Measurements from ENCODE around the gene SLC6A13.

The SLC6A13 gene

DNA sequence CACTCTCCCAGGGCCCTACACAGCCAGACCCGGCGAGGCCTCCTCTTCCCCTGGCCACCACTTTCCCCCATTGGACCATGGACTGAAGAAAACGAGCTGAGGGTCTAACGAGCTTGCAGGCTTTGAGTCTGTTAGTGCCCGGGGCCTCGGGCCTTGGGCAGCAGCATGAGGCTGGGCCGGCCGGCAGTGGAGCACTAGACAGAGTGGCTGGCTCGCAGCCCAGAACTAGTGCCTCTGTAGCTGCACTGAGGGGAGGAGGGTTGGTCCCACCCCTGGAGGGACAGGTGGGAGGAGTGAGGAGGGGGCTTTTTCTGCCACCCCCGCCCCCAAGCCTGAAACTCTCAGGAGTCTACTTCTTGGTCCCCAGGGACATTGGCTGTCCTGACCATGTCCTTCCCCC, 87.4 kb downstream of the SLC6A13 start:
- peak; percentile 43 for ATAC-seq
- TF ChIP-seq, protein P1, sequence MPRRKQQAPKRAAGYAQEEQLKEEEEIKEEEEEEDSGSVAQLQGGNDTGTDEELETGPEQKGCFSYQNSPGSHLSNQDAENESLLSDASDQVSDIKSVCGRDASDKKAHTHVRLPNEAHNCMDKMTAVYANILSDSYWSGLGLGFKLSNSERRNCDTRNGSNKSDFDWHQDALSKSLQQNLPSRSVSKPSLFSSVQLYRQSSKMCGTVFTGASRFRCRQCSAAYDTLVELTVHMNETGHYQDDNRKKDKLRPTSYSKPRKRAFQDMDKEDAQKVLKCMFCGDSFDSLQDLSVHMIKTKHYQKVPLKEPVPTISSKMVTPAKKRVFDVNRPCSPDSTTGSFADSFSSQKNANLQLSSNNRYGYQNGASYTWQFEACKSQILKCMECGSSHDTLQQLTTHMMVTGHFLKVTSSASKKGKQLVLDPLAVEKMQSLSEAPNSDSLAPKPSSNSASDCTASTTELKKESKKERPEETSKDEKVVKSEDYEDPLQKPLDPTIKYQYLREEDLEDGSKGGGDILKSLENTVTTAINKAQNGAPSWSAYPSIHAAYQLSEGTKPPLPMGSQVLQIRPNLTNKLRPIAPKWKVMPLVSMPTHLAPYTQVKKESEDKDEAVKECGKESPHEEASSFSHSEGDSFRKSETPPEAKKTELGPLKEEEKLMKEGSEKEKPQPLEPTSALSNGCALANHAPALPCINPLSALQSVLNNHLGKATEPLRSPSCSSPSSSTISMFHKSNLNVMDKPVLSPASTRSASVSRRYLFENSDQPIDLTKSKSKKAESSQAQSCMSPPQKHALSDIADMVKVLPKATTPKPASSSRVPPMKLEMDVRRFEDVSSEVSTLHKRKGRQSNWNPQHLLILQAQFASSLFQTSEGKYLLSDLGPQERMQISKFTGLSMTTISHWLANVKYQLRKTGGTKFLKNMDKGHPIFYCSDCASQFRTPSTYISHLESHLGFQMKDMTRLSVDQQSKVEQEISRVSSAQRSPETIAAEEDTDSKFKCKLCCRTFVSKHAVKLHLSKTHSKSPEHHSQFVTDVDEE (CRISPR knock-in tag; IDR thresholded peaks at IDR 0.05) = no peak
- TF ChIP-seq SNAI2 (CRISPR knock-in tag; IDR thresholded peaks at IDR 0.05) (no peak), PPARA (CRISPR knock-in tag; IDR thresholded peaks at IDR 0.05; ENCODE audit: borderline replicate concordance) (no peak), ARNTL (CRISPR knock-in tag; IDR thresholded peaks at IDR 0.05; ENCODE audit: borderline replicate concordance, low read depth) (no peak), CSDC2 (CRISPR knock-in tag; IDR thresholded peaks at IDR 0.05) (no peak), ZNF565 (CRISPR knock-in tag; conservative IDR thresholded peaks at IDR 0.05; ENCODE audit: low read depth) (no peak), RARB (CRISPR knock-in tag; IDR thresholded peaks at IDR 0.05) (no peak), ZFP30 (CRISPR knock-in tag; IDR thresholded peaks at IDR 0.05) (no peak), BACH2 (CRISPR knock-in tag; IDR thresholded peaks at IDR 0.05; ENCODE audit: borderline replicate concordance) (no peak), ESRRG (CRISPR knock-in tag; IDR thresholded peaks at IDR 0.05) (no peak), ZNF70 (CRISPR knock-in tag; IDR thresholded peaks at IDR 0.05) (no peak), ZNF8 (CRISPR knock-in tag; IDR thresholded peaks at IDR 0.05) (no peak)
- TF ChIP-seq, protein P2, sequence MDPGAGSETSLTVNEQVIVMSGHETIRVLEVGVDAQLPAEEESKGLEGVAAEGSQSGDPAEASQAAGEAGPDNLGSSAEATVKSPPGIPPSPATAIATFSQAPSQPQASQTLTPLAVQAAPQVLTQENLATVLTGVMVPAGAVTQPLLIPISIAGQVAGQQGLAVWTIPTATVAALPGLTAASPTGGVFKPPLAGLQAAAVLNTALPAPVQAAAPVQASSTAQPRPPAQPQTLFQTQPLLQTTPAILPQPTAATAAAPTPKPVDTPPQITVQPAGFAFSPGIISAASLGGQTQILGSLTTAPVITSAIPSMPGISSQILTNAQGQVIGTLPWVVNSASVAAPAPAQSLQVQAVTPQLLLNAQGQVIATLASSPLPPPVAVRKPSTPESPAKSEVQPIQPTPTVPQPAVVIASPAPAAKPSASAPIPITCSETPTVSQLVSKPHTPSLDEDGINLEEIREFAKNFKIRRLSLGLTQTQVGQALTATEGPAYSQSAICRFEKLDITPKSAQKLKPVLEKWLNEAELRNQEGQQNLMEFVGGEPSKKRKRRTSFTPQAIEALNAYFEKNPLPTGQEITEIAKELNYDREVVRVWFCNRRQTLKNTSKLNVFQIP (CRISPR knock-in tag; IDR thresholded peaks at IDR 0.05; ENCODE audit: borderline replicate concordance, low read depth) = no peak
- TF ChIP-seq, protein P3, sequence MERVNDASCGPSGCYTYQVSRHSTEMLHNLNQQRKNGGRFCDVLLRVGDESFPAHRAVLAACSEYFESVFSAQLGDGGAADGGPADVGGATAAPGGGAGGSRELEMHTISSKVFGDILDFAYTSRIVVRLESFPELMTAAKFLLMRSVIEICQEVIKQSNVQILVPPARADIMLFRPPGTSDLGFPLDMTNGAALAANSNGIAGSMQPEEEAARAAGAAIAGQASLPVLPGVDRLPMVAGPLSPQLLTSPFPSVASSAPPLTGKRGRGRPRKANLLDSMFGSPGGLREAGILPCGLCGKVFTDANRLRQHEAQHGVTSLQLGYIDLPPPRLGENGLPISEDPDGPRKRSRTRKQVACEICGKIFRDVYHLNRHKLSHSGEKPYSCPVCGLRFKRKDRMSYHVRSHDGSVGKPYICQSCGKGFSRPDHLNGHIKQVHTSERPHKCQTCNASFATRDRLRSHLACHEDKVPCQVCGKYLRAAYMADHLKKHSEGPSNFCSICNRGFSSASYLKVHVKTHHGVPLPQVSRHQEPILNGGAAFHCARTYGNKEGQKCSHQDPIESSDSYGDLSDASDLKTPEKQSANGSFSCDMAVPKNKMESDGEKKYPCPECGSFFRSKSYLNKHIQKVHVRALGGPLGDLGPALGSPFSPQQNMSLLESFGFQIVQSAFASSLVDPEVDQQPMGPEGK (CRISPR knock-in tag; IDR thresholded peaks at IDR 0.05; ENCODE audit: borderline replicate concordance) = no peak
- TF ChIP-seq, protein P4, sequence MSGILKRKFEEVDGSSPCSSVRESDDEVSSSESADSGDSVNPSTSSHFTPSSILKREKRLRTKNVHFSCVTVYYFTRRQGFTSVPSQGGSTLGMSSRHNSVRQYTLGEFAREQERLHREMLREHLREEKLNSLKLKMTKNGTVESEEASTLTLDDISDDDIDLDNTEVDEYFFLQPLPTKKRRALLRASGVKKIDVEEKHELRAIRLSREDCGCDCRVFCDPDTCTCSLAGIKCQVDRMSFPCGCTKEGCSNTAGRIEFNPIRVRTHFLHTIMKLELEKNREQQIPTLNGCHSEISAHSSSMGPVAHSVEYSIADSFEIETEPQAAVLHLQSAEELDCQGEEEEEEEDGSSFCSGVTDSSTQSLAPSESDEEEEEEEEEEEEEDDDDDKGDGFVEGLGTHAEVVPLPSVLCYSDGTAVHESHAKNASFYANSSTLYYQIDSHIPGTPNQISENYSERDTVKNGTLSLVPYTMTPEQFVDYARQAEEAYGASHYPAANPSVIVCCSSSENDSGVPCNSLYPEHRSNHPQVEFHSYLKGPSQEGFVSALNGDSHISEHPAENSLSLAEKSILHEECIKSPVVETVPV (CRISPR knock-in tag; IDR thresholded peaks at IDR 0.05) = no peak

DNA sequence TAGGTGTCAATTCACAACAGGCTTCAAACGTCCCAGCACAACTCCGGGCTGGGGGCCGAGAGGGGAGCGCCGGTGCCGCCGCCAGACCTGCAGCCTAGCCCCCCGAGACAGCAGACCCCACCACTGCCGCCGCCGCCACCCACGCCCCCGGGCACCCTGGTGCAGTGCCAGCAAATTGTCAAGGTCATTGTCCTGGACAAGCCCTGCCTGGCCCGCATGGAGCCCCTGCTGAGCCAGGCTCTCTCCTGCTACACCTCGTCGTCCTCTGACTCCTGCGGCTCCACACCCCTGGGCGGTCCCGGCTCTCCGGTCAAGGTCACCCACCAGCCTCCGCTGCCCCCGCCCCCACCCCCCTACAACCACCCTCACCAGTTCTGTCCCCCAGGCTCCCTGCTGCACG, 88.0 kb downstream of the SLC6A13 start:
- TF ChIP-seq ZNF565 (CRISPR knock-in tag; conservative IDR thresholded peaks at IDR 0.05; ENCODE audit: low read depth) (no peak), ZNF70 (CRISPR knock-in tag; IDR thresholded peaks at IDR 0.05) (no peak), ESRRG (CRISPR knock-in tag; IDR thresholded peaks at IDR 0.05) (no peak), OSR1 (CRISPR knock-in tag; IDR thresholded peaks at IDR 0.05) (no peak), ISL1 (CRISPR knock-in tag; IDR thresholded peaks at IDR 0.05) (no peak), RARB (CRISPR knock-in tag; IDR thresholded peaks at IDR 0.05) (no peak), TOX (CRISPR knock-in tag; IDR thresholded peaks at IDR 0.05; ENCODE audit: borderline replicate concordance) (no peak), PPARA (CRISPR knock-in tag; IDR thresholded peaks at IDR 0.05; ENCODE audit: borderline replicate concordance) (no peak), ZFP3 (CRISPR knock-in tag; IDR thresholded peaks at IDR 0.05) (no peak), BACH2 (CRISPR knock-in tag; IDR thresholded peaks at IDR 0.05; ENCODE audit: borderline replicate concordance) (no peak), ZFP30 (CRISPR knock-in tag; IDR thresholded peaks at IDR 0.05) (no peak)
- TF ChIP-seq, protein P2 (CRISPR knock-in tag; IDR thresholded peaks at IDR 0.05; ENCODE audit: borderline replicate concordance, low read depth) = no peak
- TF ChIP-seq, protein P1 (CRISPR knock-in tag; IDR thresholded peaks at IDR 0.05) = no peak
- TF ChIP-seq, protein P3 (CRISPR knock-in tag; IDR thresholded peaks at IDR 0.05; ENCODE audit: borderline replicate concordance) = no peak
- TF ChIP-seq, protein P5, sequence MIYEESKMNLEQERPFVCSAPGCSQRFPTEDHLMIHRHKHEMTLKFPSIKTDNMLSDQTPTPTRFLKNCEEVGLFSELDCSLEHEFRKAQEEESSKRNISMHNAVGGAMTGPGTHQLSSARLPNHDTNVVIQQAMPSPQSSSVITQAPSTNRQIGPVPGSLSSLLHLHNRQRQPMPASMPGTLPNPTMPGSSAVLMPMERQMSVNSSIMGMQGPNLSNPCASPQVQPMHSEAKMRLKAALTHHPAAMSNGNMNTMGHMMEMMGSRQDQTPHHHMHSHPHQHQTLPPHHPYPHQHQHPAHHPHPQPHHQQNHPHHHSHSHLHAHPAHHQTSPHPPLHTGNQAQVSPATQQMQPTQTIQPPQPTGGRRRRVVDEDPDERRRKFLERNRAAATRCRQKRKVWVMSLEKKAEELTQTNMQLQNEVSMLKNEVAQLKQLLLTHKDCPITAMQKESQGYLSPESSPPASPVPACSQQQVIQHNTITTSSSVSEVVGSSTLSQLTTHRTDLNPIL (CRISPR knock-in tag; IDR thresholded peaks at IDR 0.05; ENCODE audit: low read depth) = no peak
- TF ChIP-seq, protein P4 (CRISPR knock-in tag; IDR thresholded peaks at IDR 0.05) = no peak
- ATAC-seq = no peak; the same call in 2 of the 3 replicates

Data from SK-N-SH treated with all-trans-retinoic acid at 6 μM for 48 hours (cell line).